Omental fat pad (tissue), 4 donors: ENCODE measurements around the gene TAF4B. TPM values are rescaled to one million over a fixed set of nuclear protein-coding genes. Genes with fewer than 3 reads are reported as not detected.

ENCODE experiments used
- ATAC-seq: fragments of 150-250 bp; one replicate; pipeline ENCODE4 v1.9.1; 2016; ENCODE audit warnings: mild to moderate bottlenecking, moderate library complexity; ENCODE audit not compliant: low FRiP score
- DNase-seq: peaks from one replicate; pipeline ENCODE4 v3.0.0-alpha.2; 2019; ENCODE audit warnings: low spot score
- CTCF ChIP-seq, 3 donors: fragments of 450-650 bp; IDR thresholded peaks; one replicate each; pipeline ENCODE4 v1.5.1; 2016 to 2017; ENCODE audit warnings: antibody characterized with exemption in 3 of 3, mild to moderate bottlenecking in 3 of 3, moderate library complexity in 2 of 3
- total RNA-seq, 4 donors: library from RNA; depleted of rRNA; stranded (reverse); fragments of >200 nt; gene quantifications; one replicate each; pipeline ENCODE4 v1.1.0, GENCODE V29; 2016

Gene TAF4B
- total RNA-seq, 4 donors from 2014 or later, result 7.4 to 38.9 (median 14.9) TPM

- ATAC-seq (no peak), DNase-seq (no peak)
- TF ChIP-seq CTCF (IDR thresholded peaks at IDR 0.05), result no peak
These were observed 99.5 kb downstream of the TAF4B start for GRCh38 chr18:26325771-26326170.

GRCh38 chr18:26327062-26327461, 100.8 kb downstream of the TAF4B start:
- TF ChIP-seq CTCF (IDR thresholded peaks at IDR 0.05), result no peak
- DNase-seq, result no peak
- no peak for ATAC-seq

GRCh38 chr18:26332991-26333390, 106.7 kb downstream of the TAF4B start:
- ATAC-seq (no peak), DNase-seq (no peak)
- TF ChIP-seq CTCF (IDR thresholded peaks at IDR 0.05), result no peak

- no peak for ATAC-seq
- DNase-seq, result no peak
- no peak for TF ChIP-seq CTCF (IDR thresholded peaks at IDR 0.05)
These were observed 108.9 kb downstream of the TAF4B start for GRCh38 chr18:26335156-26335555.

- TF ChIP-seq CTCF (IDR thresholded peaks at IDR 0.05), result no peak
- DNase-seq, result no peak
- ATAC-seq, result no peak
These were observed 109.6 kb downstream of the TAF4B start for GRCh38 chr18:26335571-26336487.

- ATAC-seq (no peak), DNase-seq (no peak)
These were observed 110.3 kb downstream of the TAF4B start for GRCh38 chr18:26336572-26336971.

More at GRCh38 chr18:26336572-26336971, 110.3 kb downstream of the TAF4B start:
- no peak for TF ChIP-seq CTCF (IDR thresholded peaks at IDR 0.05)
